Transverse colon (tissue), 4 donors: Measurements from ENCODE around the gene POLDIP3. TPM values are rescaled to one million over a fixed set of nuclear protein-coding genes. Genes with fewer than 3 reads are reported as not detected.
A peak's percentile ranks its signal among the peaks of the same experiment; 100 is the strongest.
"Not testable (repeated sequence)": the region's sequence is repeated elsewhere in the genome, so short reads cannot be mapped to it uniquely, and the experiment has no call there.

Experiments used
- DNase-seq: peaks from one replicate; pipeline ENCODE4 v3.0.0-alpha.2; 2019
- H3K27ac ChIP-seq, 4 donors: fragments of 200-600 bp; sonication (generic); 2 replicates each; pipeline ENCODE4 v1.5.1; 2016 to 2018; ENCODE audit warnings: inconsistent platforms in 4 of 4
- H3K27me3 ChIP-seq: fragments of 200-600 bp; sonication (generic); 2 replicates; pipeline ENCODE4 v1.5.1; 2017; ENCODE audit warnings: inconsistent platforms
- H3K36me3 ChIP-seq, 4 donors: fragments of 200-600 bp; sonication (generic); 2 replicates each; pipeline ENCODE4 v1.5.1; 2017 to 2019; ENCODE audit warnings: inconsistent platforms in 4 of 4
- H3K4me1 ChIP-seq, 4 donors: fragments of 200-600 bp; sonication (generic); 2 replicates each; pipeline ENCODE4 v1.5.1; 2017 to 2020; ENCODE audit warnings: inconsistent platforms in 4 of 4
- H3K4me3 ChIP-seq, 4 donors: fragments of 200-600 bp; sonication (generic); 1 replicate in 1 of 4; 2 replicates in 3 of 4; pipeline versions ENCODE4 v1.5.1 to v1.6.1; 2017 to 2019; ENCODE audit warnings: inconsistent platforms in 4 of 4
- H3K9me3 ChIP-seq, 2 donors: fragments of 200-600 bp; sonication (generic); 2 replicates each; pipeline ENCODE4 v1.5.1; 2017 to 2019; ENCODE audit warnings: inconsistent platforms in 2 of 2
- CTCF ChIP-seq, 5 experiments: fragments of 200-600 bp in 3 of 5; fragments of 450-650 bp in 2 of 5; sonication (generic) in 3 of 5; IDR thresholded peaks; 1 replicate in 2 of 5; 2 replicates in 3 of 5; pipeline ENCODE4 v1.5.1; 2016 to 2017; ENCODE audit warnings: antibody characterized with exemption in 5 of 5, inconsistent platforms in 3 of 5, mild to moderate bottlenecking in 2 of 5, moderate library complexity in 1 of 5
- EP300 ChIP-seq: sonication (generic); formaldehyde crosslinking; IDR thresholded peaks from one replicate; pipeline ENCODE4 v1.6.1; 2017; ENCODE audit warnings: antibody characterized with exemption, low read depth
- POLR2A ChIP-seq: fragments of 450-650 bp; IDR thresholded peaks from one replicate; pipeline ENCODE4 v1.6.1; 2016; ENCODE audit warnings: antibody characterized with exemption, mild to moderate bottlenecking, moderate library complexity
- POLR2AphosphoS5 ChIP-seq, 3 donors: sonication (generic); formaldehyde crosslinking; IDR thresholded peaks; one replicate each; pipeline ENCODE4 v1.6.1; 2016; ENCODE audit warnings: antibody characterized with exemption in 3 of 3
- WGBS, 2 donors: methylation state at CpG; one replicate each; pipeline ENCODE4 v1.1.5; 2018; ENCODE audit warnings: low coverage in 1 of 2; 5-methylcytosine and 5-hydroxymethylcytosine counted together
- in situ Hi-C, 4 donors: fragments of 200-750 bp; cut with MboI; loops; one replicate each; pipeline versions ENCODE4 v1.15.0 to v1.15.1; 2017; ENCODE audit warnings: low sequenced_read_pairs in 3 of 4, low pct_ligation_motif_present in 1 of 4, low pct_unique_long_range_greater_than_20kb in 1 of 4
- intact Hi-C: fragments of 100-400 bp; cut with DNase I; formaldehyde crosslinking; loops from one replicate; pipeline ENCODE4 v1.15.1; 2023; ENCODE audit warnings: low total_unique reads
- small RNA-seq, 4 donors: library from RNA; depleted of rRNA; stranded (forward); fragments of <200 nt; gene quantifications; one replicate each; pipeline ENCODE3, GENCODE V24; 2016
- total RNA-seq, 4 donors: library from RNA; depleted of rRNA; stranded (reverse); fragments of >200 nt; gene quantifications; one replicate each; pipeline ENCODE4 v1.1.0, GENCODE V29; 2016

POLDIP3 gene
- total RNA-seq, 4 donors from 2014 or later, result 36.5 to 69.5 (median 45.2) TPM

- H3K4me1 ChIP-seq, result peaks cover 0 to 13% (median 11%) of the 10 kb centered on the region in 4 donors
- no peak for DNase-seq
- intact Hi-C loops, result no loop called here
- no peak for TF ChIP-seq POLR2A
- TF ChIP-seq POLR2AphosphoS5 (IDR thresholded peaks at IDR 0.05), result no peak
- TF ChIP-seq EP300, result no peak
- no peak for TF ChIP-seq CTCF (IDR thresholded peaks at IDR 0.05)
- H3K36me3 ChIP-seq, result no peaks in the 10 kb centered on the region
- in situ Hi-C loops, result no loop called here
- H3K27me3 ChIP-seq, result no peaks in the 10 kb centered on the region
- WGBS, 2 donors, result 65 to 77% methylated on average over 7 of the region's 7 CpGs
- peak overlapping the region in 1 of 4 donors; percentile 73 for H3K27ac ChIP-seq
- no peak overlapping the region for H3K4me3 ChIP-seq
- H3K9me3 ChIP-seq, result no peaks in the 10 kb centered on the region
These were observed 78.5 kb downstream of the POLDIP3 start for GRCh38 chr22:42536166-42536565.

GRCh38 chr22:42535082-42535731, 79.5 kb downstream of the POLDIP3 start:
- H3K27me3 ChIP-seq, H3K9me3 ChIP-seq, DNase-seq, in situ Hi-C loops, H3K27ac ChIP-seq, H3K36me3 ChIP-seq, H3K4me3 ChIP-seq, intact Hi-C loops: not testable (repeated sequence)
- 100% methylated on average over 3 of the region's 14 CpGs; no CpG with 5 or more reads in 1 of the 2 donors for WGBS, 2 donors
- H3K4me1 ChIP-seq, result peaks cover 0 to 13% (median 11%) of the 10 kb centered on the region in 4 donors

Small RNA genes lying within 50 kb of the gene (small RNA-seq; reads per million reads assigned to genes)
- 0 to 0.14 (median 0) reads per million in 4 donors for gene RN7SKP80
- gene RNU6-513P, result 0 reads per million in 4 donors

Other genes with a start within 250 kb of the POLDIP3 start
- gene NFAM1, start 182.5 kb downstream of the POLDIP3 start, total RNA-seq, result 1 to 10 TPM in 2 of 4 donors, not detected in 2; 1.1 to 1.4 TPM
- gene RRP7A, start 95.1 kb downstream of the POLDIP3 start, total RNA-seq, result 10 to 100 TPM; 13.1 to 27.0 (median 17.2) TPM
- gene SERHL2, start 60.9 kb downstream of the POLDIP3 start, total RNA-seq, result 1 to 10 TPM in 1 of 4 donors, under 1 TPM in 1, not detected in 2; 0.95 to 2.0 TPM
- under 1 TPM in 1 of 4 donors, not detected in 3; 0.55 TPM for gene ATP5MGL, start 25.7 kb upstream of the POLDIP3 start, total RNA-seq
- gene CYB5R3, start 34.5 kb upstream of the POLDIP3 start, total RNA-seq, result 100 to 1,000 TPM; 138 to 294 (median 167) TPM
- gene A4GALT, start 106.0 kb upstream of the POLDIP3 start, total RNA-seq, result 10 to 100 TPM in 2 of 4 donors, 1 to 10 TPM in 2; 6.3 to 31.4 (median 12.7) TPM
- gene ARFGAP3, start 242.4 kb upstream of the POLDIP3 start, total RNA-seq, result 10 to 100 TPM; 24.3 to 43.5 (median 33.3) TPM